Measurements from ENCODE around the gene ZFY. TPM values are rescaled to one million over a fixed set of nuclear protein-coding genes. Genes with fewer than 3 reads are reported as not detected.

ZFY gene
- total and polyA plus RNA-seq, 2 of the 8 experiments (the other 6 are each of a cell fraction or from before 2014, with no cell fraction given): 1.5 to 8.9 TPM

- WGBS, 2 experiments (ENCODE audit: extremely low coverage in 1 of 2, insufficient coverage in 1 of 2, insufficient read length in 1 of 2, insufficient replicate concordance in 2 of 2, low coverage in 1 of 2, low lambda C conversion rate in 2 of 2, missing lambda C conversion rate in 1 of 2): 5% methylated on average over 30 of the region's 63 CpGs; no CpG with 5 or more reads in 1 of the 2 experiments
- peak overlapping the region; percentile 64 to 83 (median 75) for H3K4me3 ChIP-seq (ENCODE audit: extremely low read depth in 1 of 4, insufficient read depth in 2 of 4, low read depth in 3 of 4, low read length in 4 of 4)
- H3K4ac ChIP-seq (replicated peaks; ENCODE audit: insufficient read length, low read depth, low read length): no peak overlapping the region
- TF ChIP-seq MAFK (IDR thresholded peaks at IDR 0.05; ENCODE audit: low read depth, low read length) (no peak), CBX8 (IDR thresholded peaks at IDR 0.05; ENCODE audit: borderline replicate concordance, low read depth, low read length) (no peak), TEAD4 (IDR thresholded peaks at IDR 0.05; ENCODE audit: low read depth, low read length) (no peak), CTBP2 (IDR thresholded peaks at IDR 0.05; ENCODE audit: borderline replicate concordance, insufficient read depth, insufficient read length, low read length) (no peak), ATF3 (IDR thresholded peaks at IDR 0.05; ENCODE audit: insufficient read depth, low read depth, low read length) (peak; percentile 51; the same call in 1 of the 2 replicates), RBBP5 (IDR thresholded peaks at IDR 0.05; ENCODE audit: borderline replicate concordance, low read depth, low read length) (peak; percentile 9; the same call in 1 of the 2 replicates), POLR2A (IDR thresholded peaks at IDR 0.05; ENCODE audit: control extremely low read depth in 1 of 2, low read depth in 2 of 2, low read length in 2 of 2) (peak in 1 of 2 experiments; percentile 83; a peak in 2 of 3 replicates), KDM4A (IDR thresholded peaks at IDR 0.05; ENCODE audit: low read depth, low read length, severe bottlenecking) (peak; percentile 40), TBP (IDR thresholded peaks at IDR 0.05; ENCODE audit: low read depth, low read length) (peak; percentile 66), EGR1 (IDR thresholded peaks at IDR 0.05; ENCODE audit: borderline replicate concordance, low read depth, low read length) (no peak), YY1 (IDR thresholded peaks at IDR 0.05; ENCODE audit: low read depth, low read length) (peak; percentile 98), TCF12 (IDR thresholded peaks at IDR 0.05; ENCODE audit: low read depth, low read length) (no peak)
Measured at GRCh38 chrY:2935716-2936435, 695 bp downstream of the ZFY start.

More at GRCh38 chrY:2935716-2936435, 695 bp downstream of the ZFY start:
- H2BK5ac ChIP-seq (ENCODE audit: low read depth, low read length): peak overlapping the region; percentile 97
- ChIA-PET CTCF (ENCODE audit: partially characterized antibody) (interaction anchor here (1.4 kb wide), 1 partner anchor 19 kb away, joined by 3 read pairs; no protein-coding TSS in a partner anchor), POLR2A (ENCODE audit: partially characterized antibody) (interaction anchor here (0.9 to 3.0 kb wide), 3 partner anchors 15 to 65 kb away, joined by 3 to 8 read pairs (median 3); no protein-coding TSS in a partner anchor)
- no peaks in the 10 kb centered on the region; a peak in 1 of 8 replicates for H3K36me3 ChIP-seq (ENCODE audit: control insufficient read depth in 2 of 4, insufficient read depth in 4 of 4, low read length in 3 of 4)
- H4K20me1 ChIP-seq (replicated peaks in 1 of 2; ENCODE audit: control insufficient read depth in 1 of 2, insufficient read depth in 2 of 2, low read length in 2 of 2): no peaks in the 10 kb centered on the region
- H2BK15ac ChIP-seq (ENCODE audit: low read length): no peak overlapping the region
- peak overlapping the region; percentile 93 for H4K5ac ChIP-seq (ENCODE audit: insufficient read length, low read depth, low read length)
- no peak overlapping the region for H2BK20ac ChIP-seq (ENCODE audit: low read length)
- H2BK120ac ChIP-seq (replicated peaks; ENCODE audit: low read depth, low read length): no peak overlapping the region
- no peak overlapping the region for H3K23ac ChIP-seq (ENCODE audit: insufficient read length)
- H3K79me2 ChIP-seq (ENCODE audit: control insufficient read depth in 1 of 2, insufficient read depth in 2 of 2, low read length in 2 of 2): peaks cover 2 to 55% of the 10 kb centered on the region in 2 experiments; a peak in 3 of 4 replicates
- peak overlapping the region; percentile 82 to 98 (median 96) for H3K9ac ChIP-seq (replicated peaks in 1 of 4; ENCODE audit: extremely low read depth in 1 of 4, low read depth in 3 of 4, low read length in 3 of 4)
- no peak overlapping the region for H3K14ac ChIP-seq (ENCODE audit: insufficient read length)
- H3K27ac ChIP-seq (ENCODE audit: low read depth, low read length): peak overlapping the region; percentile 99
- H3K23me2 ChIP-seq (ENCODE audit: low read depth, low read length): no peaks in the 10 kb centered on the region; the same call in 1 of the 2 replicates
- H3K4me1 ChIP-seq (replicated peaks in 1 of 4; ENCODE audit: control insufficient read depth in 3 of 4, insufficient read depth in 4 of 4, low read length in 3 of 4): peaks cover 0 to 10% (median under 1%) of the 10 kb centered on the region in 4 experiments; a peak in 2 of 7 replicates
- H2AFZ ChIP-seq (ENCODE audit: low read length): no peak overlapping the region
- DNase-seq (ENCODE audit: low read depth in 1 of 2, low spot score in 2 of 2) (peak; percentile 62 to 82), FAIRE-seq (no peak)
- peak overlapping the region; percentile 90 for H3K56ac ChIP-seq (replicated peaks; ENCODE audit: insufficient read length, low read depth, low read length)
- no peak overlapping the region for H2BK12ac ChIP-seq (ENCODE audit: low read depth, low read length)
- no peaks in the 10 kb centered on the region for H3K79me1 ChIP-seq (ENCODE audit: low read depth, low read length)
- H3K4me2 ChIP-seq (ENCODE audit: insufficient read depth in 1 of 2, low read depth in 2 of 2, low read length in 2 of 2): peak overlapping the region; percentile 63 to 71
- H2AK5ac ChIP-seq (ENCODE audit: low read depth, low read length): no peak overlapping the region
- no peak overlapping the region; the same call in 1 of the 2 replicates for H3K18ac ChIP-seq (ENCODE audit: extremely low read depth, low read length)
- no peaks in the 10 kb centered on the region for H3K9me3 ChIP-seq (ENCODE audit: insufficient read depth in 2 of 2, low read depth in 1 of 2, low read length in 1 of 2)
- H4K8ac ChIP-seq (ENCODE audit: extremely low read depth, insufficient read depth, low read length): peak overlapping the region; percentile 99; the same call in 1 of the 2 replicates
- H4K91ac ChIP-seq (replicated peaks; ENCODE audit: insufficient read length, low read length): peak overlapping the region; percentile 97
- H3K27me3 ChIP-seq (replicated peaks in 1 of 4; ENCODE audit: control insufficient read depth in 3 of 4, extremely low read depth in 1 of 4, insufficient read depth in 3 of 4, low read length in 3 of 4): no peaks in the 10 kb centered on the region

Data from H1 (cell line).